Head of caudate nucleus (tissue), 42 donors: ENCODE results near the gene SFSWAP.
"Not testable (repeated sequence)": the region's sequence is repeated elsewhere in the genome, so short reads cannot be mapped to it uniquely, and the experiment has no call there.

Source experiments
- DNase-seq, 42 donors: peaks; one replicate each; pipeline versions ENCODE4 v3.0.0 to v3.0.0-alpha.2; 2020 to 2021; ENCODE audit warnings: mixed read lengths in 7 of 42
- intact Hi-C: fragments of 100-400 bp; cut with DNase I; formaldehyde crosslinking; loops from one replicate; pipeline ENCODE4 v1.15.0; 2022

SFSWAP gene

DNA sequence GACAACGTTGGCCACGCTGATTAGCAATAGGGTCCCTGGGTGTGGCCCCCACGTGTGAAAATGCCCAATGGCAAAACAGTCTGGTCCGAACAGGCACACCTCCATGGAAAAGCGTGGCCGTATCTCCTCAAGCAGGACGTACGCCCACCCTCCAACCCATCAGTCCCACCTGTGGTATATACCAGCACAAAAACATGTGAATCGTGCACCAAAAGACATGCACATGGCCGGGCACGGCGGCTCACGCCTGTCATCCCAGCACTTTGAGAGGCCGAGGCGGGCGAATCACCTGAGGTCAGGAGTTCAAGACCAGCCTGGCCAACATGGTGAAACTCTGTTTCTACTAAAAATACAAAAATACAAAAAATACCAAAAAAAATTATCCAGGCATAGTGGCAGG lies 14.9 kb upstream of the SFSWAP start:
- intact Hi-C loops = loop anchor here (10.0 kb wide), 1 partner anchor 61 kb away; no protein-coding TSS in a partner anchor
- DNase-seq = no peak

DNA sequence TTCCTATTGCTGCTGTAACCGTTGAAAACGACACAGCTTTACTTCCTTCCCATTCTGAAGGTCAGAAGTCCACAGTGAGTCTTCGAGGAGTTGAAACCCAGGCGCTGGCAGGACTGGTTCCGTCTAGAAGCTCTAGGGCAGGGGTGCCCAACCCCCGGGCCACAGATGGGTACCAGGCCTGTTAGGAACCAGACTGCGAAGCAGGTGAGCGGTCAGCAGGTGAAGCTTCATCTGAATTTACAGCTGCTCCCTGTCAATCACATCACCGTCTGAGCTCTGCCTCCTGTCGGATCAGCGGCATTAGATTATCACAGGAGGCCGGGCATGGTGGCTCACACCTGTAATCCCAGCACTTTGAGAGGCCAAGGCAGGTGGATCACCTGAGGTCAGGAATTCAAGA lies 12.6 kb upstream of the SFSWAP start:
- intact Hi-C loops = loop anchor here (10.0 kb wide), 1 partner anchor 63 kb away; no protein-coding TSS in a partner anchor
- DNase-seq = peak in 1 of 42 donors; percentile 22

DNA sequence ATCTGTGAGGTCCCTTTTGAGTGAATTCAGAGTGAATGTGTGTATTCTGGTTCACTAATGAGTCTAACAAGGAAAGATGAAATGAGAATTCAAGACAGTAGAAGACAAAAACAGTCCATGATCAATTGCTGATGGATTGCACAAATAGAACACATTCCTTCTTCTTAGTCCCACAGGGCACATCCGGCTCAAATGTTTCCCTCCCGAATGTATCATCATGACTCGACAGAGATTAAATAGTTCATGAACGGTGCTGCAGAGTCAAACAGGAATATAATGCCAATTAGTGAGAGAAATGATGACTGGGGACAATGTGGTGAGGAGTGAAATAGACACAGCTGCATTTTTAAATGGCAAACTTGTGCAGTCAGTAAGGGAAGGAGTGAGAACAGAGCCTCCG lies 11.5 kb upstream of the SFSWAP start:
- intact Hi-C loops = loop anchor here (10.0 kb wide), 1 partner anchor 65 kb away; no protein-coding TSS in a partner anchor
- DNase-seq = no peak

DNA sequence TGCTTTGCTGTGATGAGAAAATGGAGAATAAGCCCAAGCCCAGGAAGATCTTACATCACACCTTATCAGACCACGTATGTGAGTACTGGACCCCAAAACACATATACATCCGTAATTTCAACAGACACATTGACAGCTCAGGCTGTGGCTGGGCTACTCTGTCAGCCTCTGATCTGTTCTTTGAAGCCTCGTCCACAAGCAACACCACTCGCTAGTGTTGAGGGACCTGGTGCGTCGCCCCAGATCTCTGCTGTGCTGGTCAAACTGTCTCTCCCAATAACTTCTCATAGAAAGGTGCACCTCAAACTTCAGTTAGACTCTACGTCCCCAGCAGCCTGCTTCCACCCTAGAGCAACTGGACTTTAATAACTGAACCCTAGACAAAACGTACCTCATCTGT lies 10.6 kb upstream of the SFSWAP start:
- no peak for DNase-seq
- intact Hi-C loops = no loop called here

DNA sequence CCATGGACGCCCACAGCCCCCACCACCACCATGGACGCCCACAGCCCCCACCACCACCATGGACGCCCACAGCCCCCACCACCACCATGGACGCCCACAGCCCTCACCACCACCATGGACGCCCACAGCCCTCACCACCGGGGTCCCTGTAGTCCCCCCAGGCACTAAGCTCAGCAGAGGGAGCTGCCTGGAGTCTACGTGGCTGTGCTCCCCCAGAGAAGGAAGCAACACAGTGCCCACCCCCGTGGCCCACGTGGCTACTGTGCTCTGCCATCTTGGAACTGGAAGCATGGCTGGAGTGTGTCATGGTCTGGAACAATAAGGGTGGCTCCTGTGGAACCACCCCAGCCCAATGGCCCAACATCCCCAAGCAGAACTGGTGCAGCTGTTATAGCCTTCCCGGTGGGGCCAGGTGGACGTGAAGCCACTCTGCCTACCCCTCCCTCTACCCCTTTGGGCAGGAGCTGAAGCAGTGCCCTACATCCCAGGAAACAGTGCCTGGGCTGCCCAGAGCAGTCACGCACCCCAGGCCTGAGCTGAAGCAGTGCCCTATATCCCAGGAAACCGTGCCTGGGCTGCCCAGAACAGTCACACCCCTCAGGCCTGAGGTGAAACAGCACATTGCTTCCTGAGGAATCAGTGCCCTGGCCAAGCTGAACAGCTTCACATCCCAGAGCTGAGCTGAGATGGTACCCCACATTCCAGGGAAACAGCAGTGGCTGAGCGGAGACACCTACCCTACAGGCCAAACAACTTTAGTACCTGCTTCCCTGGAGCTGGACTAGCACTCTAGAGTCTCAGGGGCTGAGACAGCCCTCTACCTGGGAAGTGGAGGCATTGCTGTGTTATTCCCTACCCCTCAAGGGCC lies 9.0 kb upstream of the SFSWAP start:
- intact Hi-C loops = no loop called here
- DNase-seq = no peak

DNA sequence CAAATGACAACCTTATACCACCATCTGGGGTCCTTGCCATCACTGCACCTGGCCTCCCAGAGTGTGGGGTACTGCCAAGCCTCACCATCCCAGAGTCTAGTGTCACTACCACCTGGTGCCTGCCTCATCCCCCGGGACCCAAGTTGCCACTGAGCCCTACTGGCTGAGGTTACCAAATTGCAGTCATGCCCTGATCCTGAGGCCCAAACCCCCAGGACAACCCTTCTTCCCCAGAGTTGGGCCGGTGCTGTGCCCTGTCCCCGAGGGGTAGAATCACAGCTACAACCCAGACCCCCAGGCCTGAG lies 8.4 kb upstream of the SFSWAP start:
- no peak for DNase-seq
- intact Hi-C loops = no loop called here

DNA sequence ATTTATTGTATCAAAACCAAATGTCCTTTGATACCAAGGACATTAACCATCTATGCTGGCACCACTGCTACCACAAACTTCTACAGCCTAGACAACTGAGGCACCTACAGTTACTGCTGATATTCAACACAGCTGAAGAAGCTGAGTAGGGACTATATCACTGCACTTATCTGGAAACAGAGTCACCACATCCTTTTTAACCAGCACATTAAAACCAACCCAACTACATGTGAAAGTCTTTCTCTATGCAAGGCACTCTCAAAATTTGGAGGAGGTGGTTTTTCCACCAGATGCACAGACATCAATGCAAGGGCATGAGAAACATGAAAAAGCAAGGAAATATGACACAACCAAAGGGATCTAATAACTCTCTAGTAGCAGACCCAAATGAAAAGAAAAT lies 7.7 kb upstream of the SFSWAP start:
- intact Hi-C loops = no loop called here
- no peak for DNase-seq

DNA sequence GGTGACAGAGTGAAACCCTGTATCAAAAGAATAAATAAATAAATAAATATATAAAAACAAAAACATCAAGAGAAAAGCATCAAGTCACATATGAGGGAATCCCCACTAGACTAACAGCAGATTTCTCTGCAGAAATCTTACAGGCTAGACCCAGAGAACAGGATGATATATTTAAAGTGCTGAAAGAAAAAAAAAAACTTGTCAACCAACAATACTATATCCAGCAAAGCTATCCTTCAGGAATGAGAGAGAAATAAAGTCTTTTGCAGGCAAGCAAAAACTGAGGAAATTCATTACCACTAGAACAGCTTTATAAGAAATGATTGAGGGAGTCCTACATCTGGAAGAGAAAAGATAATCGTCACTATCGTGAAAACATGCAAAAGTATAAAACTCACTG lies 6.4 kb upstream of the SFSWAP start:
- DNase-seq = no peak
- intact Hi-C loops = no loop called here

DNA sequence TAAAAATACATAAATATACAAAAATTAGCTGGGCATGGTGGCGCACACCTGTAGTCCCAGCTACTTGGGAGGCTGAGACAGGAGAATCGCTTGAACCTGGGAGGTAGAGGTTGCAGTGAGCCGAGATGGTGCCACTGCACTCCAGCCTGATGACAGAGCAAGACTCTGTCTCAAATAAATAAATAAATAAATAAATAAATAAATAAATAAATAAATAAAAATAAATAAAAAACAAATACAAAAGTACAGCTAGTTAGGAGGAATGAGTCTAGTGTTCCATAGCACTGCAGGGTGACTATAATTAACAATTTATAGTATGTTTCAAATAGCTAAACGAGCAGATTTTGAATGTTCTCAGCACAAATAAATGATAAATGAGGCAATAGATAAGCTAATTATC lies 4.2 kb upstream of the SFSWAP start:
- intact Hi-C loops, DNase-seq: not testable (repeated sequence)

DNA sequence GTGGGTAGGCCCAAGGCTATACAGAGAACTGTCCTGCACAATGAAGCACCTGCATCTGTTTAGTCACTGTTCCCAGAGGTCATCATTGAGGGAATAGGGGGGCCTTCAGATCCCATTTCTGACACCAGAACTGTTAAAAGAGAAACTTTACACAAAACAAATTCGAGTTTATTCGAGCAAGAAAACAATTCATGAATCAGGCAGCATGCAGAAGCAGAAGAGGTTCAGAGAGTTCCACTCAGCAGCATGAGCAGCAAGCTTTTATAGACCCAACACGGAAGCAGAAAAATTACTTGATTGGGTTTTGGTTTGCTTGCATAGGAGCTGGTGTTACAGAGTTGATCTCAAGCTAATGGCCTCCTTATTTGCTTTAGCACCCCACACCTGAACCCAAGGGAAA lies 1.7 kb upstream of the SFSWAP start:
- no peak for DNase-seq
- intact Hi-C loops = no loop called here

DNA sequence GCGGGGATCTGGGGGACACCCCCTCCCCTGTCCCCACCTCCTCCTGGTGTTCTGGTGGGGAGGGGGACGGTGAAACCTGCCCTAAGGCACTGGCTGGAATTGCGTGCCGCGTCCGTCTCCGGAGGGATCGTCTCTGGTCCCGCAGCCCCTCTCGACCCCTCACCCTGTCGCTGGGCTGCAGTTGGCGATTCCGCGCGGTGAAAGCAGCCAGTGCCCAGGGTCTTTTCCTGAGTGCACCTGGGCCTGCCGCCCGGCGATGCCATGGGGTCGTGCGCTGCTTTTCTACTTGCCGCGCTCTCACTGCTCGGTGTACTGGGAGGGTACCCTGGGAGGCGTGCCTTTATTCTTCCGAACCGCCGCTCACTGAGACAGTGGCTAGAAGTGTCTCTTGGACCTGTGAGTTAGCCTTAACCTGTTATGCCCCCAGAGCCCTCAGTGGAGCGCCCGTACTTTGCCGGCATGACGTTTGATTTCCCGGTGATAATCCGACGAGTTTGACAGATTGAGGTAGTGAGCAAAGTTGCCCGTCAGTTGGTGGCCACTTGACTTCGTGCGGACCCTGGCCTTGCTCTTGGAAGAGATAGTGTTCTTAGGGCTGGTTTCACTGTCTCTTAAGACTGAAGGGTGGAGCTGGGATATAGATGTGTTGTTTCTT lies 788 bp downstream of the SFSWAP start:
- intact Hi-C loops = loop anchor here (5.0 kb wide), 1 partner anchor 104 kb away; no protein-coding TSS in a partner anchor
- peak in 1 of 42 donors; percentile 39 for DNase-seq

DNA sequence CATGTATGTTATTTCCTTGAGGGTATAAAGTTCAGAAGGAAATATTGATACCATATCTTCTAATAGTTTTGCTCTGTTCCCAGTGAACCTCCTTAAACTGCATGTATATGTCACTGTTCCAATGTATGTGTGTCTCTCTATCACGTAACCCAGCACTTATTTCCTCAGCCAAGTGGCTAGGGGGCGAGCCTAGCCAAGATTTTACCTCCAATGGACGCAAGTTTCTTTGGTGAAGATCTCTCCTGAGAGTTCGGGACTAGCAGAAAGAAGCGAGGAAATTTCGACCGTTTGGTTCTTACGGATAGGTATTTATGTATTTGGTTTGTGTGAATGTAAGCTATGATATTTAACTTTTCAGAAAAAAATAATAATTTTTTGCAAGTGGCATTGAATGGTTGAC lies 2.5 kb downstream of the SFSWAP start:
- intact Hi-C loops = loop anchor here (5.0 kb wide), 1 partner anchor 106 kb away; no protein-coding TSS in a partner anchor
- peak in 1 of 42 donors; percentile 40 for DNase-seq

DNA sequence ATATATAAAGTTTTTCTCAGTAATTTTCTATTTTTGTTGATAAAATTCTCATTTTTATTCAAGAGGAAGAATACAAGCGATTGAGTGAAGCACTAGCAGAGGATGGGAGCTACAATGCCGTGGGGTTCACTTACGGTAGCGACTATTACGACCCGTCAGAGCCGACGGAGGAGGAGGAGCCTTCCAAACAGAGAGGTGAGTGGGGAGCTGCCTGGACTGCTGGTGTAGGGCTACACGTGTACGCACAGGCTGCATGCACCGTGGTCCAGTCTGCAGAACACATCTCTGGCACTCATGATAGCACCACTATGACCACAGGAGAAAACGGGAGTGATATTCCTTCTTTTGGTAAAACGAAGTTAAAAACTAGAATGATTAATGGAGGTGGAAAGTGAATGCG lies 3.9 kb downstream of the SFSWAP start:
- peak in 1 of 42 donors; percentile 2 for DNase-seq
- intact Hi-C loops = loop anchor here (5.0 kb wide), 1 partner anchor 107 kb away; no protein-coding TSS in a partner anchor

DNA sequence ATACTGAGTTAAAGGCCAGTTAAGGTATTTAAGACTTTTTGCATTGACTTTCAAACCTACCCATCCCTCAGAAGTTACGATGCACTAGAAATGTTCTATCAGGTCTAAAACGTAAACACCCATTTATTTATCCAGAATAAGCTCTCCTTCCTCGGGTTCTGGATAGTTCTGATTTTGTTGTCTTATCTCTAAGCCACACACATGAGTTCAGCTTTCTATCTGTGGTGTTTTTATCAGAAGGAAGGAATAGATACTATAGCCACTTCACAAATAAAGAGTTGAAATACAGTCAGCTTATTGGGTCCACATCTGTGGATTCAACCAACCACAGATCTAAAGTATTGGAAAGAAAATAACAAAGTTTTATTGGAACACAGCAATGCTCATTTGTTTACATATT lies 5.4 kb downstream of the SFSWAP start:
- intact Hi-C loops = no loop called here
- no peak for DNase-seq

DNA sequence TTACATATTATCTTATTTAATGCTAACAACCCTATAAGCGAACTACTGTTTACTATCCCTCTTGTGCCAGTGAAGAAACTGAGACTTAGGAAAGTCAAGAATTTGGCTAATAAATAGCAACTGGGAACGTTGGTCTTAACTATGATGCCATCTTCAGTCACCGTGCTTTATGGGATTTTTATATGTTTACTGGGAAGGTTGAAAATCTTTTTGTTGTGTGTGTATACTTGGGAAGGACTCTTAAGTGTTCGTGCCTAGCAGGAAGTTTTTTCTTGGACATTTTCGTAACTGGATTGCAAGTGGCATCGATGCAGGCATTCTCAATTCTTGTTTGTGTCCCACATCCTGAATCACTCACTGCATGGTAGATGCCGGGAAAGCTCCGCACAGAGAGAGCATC lies 9.4 kb downstream of the SFSWAP start:
- peak in 4 of 42 donors; percentile 28 to 39 (median 33) for DNase-seq
- intact Hi-C loops = no loop called here

DNA sequence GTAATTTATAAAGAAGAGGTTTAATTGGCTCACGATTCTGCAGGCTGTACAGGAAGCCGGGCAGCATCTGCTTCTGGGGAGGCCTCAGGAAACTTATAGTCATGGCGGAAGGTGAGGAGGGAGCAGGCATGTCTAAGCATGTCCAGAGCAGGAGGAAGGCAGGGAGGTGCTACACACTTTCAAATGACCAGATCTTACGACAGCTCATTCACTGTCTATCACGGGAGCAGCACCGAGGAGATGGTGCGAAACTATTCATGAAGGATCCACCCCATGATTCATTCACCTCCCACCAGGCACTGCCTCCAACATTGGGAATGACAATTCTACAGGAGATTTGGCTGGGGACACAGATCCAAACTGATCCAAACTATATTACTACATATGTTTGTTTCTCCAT lies 10.0 kb downstream of the SFSWAP start:
- DNase-seq = peak in 31 of 42 donors; percentile 17 to 81 (median 52)
- intact Hi-C loops = no loop called here

DNA sequence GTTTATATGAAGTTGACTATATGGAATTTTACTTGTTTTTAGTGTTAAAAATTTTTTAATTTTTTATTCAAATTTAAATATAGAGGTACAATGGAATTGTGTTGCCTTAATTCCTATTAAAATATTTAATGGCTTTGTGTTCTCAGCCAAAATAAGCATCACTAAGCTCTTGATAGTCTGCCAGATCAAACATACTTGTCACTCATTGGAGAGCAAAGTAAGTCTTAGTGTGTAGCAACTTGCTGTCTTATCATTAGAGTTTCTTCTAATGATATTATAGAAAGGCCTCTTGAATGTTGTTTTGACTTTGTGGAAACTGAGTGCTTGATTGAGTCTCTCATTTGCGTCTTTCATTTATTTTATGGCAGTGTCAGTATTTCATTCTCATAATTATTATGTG lies 10.7 kb downstream of the SFSWAP start:
- no peak for DNase-seq
- intact Hi-C loops = no loop called here

DNA sequence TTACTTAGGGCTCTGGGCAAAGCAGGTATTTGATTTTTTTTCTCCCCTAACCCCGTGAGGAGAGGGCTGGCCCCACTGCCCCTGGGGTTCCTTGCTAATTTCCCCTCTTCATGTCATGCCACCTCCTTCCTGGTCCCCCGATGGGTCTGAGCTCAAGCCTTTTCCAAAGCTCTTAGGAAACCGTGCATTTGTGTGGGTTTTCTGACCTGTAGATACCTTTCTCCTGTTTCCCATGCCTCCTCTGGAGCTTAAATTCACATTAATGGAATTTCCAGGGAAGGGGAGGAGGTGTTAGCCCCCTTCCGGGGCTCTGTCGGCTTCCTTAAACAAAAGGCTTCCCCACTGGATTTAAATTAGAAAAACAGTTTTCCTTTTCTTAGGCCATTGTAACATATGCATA lies 12.6 kb downstream of the SFSWAP start:
- intact Hi-C loops = no loop called here
- no peak for DNase-seq

DNA sequence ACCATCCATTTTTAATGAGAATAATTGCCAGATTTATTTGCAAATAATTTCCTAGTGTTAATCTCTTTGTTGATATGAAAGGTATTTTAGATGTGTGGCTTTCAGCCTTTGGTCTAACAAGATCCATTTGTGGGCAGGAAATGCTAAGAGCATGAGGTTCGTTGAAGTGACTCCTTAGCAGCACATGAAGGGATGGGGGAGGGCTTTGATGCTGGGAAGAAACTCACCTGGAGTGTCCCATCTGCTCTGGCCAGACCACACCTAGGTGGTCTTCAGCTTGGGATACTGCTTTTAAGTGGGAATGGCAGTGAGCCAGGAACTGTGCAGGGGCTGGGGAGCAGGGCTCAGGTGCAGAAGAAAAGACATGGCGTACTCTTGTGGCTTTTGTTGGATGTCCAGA lies 13.6 kb downstream of the SFSWAP start:
- no peak for DNase-seq
- intact Hi-C loops = no loop called here

DNA sequence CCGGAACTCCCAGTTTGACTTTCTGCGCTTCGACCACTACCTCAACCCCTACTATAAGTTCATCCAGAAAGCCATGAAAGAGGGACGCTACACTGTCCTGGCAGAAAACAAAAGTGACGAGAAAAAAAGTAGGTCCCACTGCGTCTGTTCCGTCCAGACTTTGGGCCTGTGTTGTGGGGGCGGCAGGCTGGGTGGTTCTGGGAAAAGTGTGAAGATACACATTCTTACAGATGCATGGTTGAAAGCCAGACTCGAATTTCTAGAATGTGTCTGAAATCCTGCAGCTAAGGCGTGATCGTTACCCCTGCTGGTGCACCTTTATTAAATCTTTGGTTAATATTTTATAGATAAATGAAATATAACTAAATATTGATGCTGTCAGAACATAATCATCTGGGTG lies 14.6 kb downstream of the SFSWAP start:
- DNase-seq = no peak
- intact Hi-C loops = no loop called here

DNA sequence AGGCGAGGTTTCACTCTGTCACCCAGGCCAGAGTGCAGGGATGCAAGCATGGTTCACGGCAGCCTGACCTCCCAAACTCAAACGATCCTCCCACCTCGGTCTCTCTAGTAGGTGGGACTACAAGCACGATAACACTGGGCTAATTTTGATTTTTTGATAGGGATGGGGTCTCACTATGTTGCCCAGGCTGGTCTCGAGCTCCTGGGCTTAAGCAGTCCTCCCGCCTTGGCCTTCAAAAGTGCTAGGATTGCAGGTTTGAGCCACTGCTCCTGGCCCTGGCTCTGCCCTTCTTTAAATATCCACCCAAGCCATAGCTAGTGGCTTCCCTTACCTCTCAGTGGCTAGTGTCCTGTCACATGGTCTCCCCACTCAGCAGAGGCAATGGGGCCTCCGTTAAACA lies 17.8 kb downstream of the SFSWAP start:
- intact Hi-C loops = no loop called here

More for the DNA sequence above, 17.8 kb downstream of the SFSWAP start:
- no peak for DNase-seq
